ENCODE measurements around the gene DYNC1I1. TPM values are rescaled to one million over a fixed set of nuclear protein-coding genes. Genes with fewer than 3 reads are reported as not detected.

DYNC1I1 gene
- total and polyA plus RNA-seq, 2 donors (not counting 3 experiments of a cell fraction or from before 2014, with no cell fraction given): 1.8 to 3.6 TPM

DNA sequence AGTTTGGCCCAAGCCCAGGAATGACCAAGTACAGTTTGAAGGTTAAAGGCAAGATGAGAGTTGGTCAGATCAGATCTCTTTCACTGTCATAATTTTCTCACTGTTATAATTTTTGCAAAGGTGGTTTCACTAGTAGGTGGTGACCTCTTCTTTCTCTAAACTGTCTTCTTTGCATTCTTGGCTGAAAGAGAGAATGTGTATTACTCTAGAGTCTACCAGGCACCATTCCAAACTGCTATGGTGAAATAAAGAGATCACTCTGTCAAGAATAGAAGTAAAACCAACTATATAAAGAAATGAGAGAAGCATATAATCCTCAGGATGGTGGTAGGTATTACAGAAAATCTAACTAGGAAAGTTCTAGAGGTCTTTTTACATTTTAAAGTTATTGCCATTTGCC is 72.7 kb downstream of the DYNC1I1 start:
- POLR2A ChIA-PET: no interaction called here
- TF ChIP-seq POLR2A (IDR thresholded peaks at IDR 0.05; ENCODE audit: low read depth, low read length) (no peak), EZH2 (IDR thresholded peaks at IDR 0.05; ENCODE audit: borderline replicate concordance, low read depth, low read length, severe bottlenecking) (no peak), JUN (IDR thresholded peaks at IDR 0.05; ENCODE audit: borderline replicate concordance, insufficient read depth, insufficient read length, low read depth) (no peak), POLR2AphosphoS5 (IDR thresholded peaks at IDR 0.05; ENCODE audit: insufficient read depth, low read depth, low read length) (no peak), FOS (IDR thresholded peaks at IDR 0.05; ENCODE audit: borderline replicate concordance, insufficient read depth, low read length) (no peak), MYC (IDR thresholded peaks at IDR 0.05; ENCODE audit: low read depth, low read length) (no peak), GATA2 (IDR thresholded peaks at IDR 0.05; ENCODE audit: insufficient read depth, insufficient read length, low read depth, low read length) (no peak)
- TF ChIP-seq, protein P1, sequence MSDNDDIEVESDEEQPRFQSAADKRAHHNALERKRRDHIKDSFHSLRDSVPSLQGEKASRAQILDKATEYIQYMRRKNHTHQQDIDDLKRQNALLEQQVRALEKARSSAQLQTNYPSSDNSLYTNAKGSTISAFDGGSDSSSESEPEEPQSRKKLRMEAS (IDR thresholded peaks at IDR 0.05; ENCODE audit: insufficient read depth, insufficient read length): no peak
- TF ChIP-seq, protein P2, sequence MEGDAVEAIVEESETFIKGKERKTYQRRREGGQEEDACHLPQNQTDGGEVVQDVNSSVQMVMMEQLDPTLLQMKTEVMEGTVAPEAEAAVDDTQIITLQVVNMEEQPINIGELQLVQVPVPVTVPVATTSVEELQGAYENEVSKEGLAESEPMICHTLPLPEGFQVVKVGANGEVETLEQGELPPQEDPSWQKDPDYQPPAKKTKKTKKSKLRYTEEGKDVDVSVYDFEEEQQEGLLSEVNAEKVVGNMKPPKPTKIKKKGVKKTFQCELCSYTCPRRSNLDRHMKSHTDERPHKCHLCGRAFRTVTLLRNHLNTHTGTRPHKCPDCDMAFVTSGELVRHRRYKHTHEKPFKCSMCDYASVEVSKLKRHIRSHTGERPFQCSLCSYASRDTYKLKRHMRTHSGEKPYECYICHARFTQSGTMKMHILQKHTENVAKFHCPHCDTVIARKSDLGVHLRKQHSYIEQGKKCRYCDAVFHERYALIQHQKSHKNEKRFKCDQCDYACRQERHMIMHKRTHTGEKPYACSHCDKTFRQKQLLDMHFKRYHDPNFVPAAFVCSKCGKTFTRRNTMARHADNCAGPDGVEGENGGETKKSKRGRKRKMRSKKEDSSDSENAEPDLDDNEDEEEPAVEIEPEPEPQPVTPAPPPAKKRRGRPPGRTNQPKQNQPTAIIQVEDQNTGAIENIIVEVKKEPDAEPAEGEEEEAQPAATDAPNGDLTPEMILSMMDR (IDR thresholded peaks at IDR 0.05; ENCODE audit: extremely low read depth in 1 of 2, insufficient read depth in 1 of 2, low read depth in 1 of 2, low read length in 2 of 2): no peak
- Histone ChIP-seq H3K4me2 (ENCODE audit: insufficient read depth, low read length) (no peak overlapping the region), H3K9me3 (replicated peaks; ENCODE audit: control insufficient read depth, insufficient read depth, low read length) (no peaks in the 10 kb centered on the region), H3K27ac (ENCODE audit: insufficient read depth, low read depth, low read length) (no peak overlapping the region), H3K4me1 (ENCODE audit: control insufficient read depth, extremely low read depth, insufficient read depth, low read length) (no peaks in the 10 kb centered on the region), H3K9me1 (replicated peaks; ENCODE audit: control insufficient read depth, extremely low read depth, insufficient read depth, low read length) (no peaks in the 10 kb centered on the region), H3K36me3 (ENCODE audit: control insufficient read depth in 2 of 2, extremely low read depth in 1 of 2, insufficient read depth in 2 of 2, low read length in 2 of 2) (no peaks in the 10 kb centered on the region), H4K20me1 (replicated peaks; ENCODE audit: control insufficient read depth, extremely low read depth, insufficient read depth, low read length) (no peaks in the 10 kb centered on the region), H3K27me3 (ENCODE audit: control insufficient read depth in 2 of 2, insufficient read depth in 2 of 2, low read length in 2 of 2) (no peaks in the 10 kb centered on the region), H3K79me2 (ENCODE audit: control insufficient read depth, insufficient read depth, low read length) (no peaks in the 10 kb centered on the region), H3K4me3 (replicated peaks in 1 of 3; ENCODE audit: insufficient read depth in 1 of 3, low read depth in 1 of 3, low read length in 3 of 3) (no peak overlapping the region), H3K9ac (replicated peaks; ENCODE audit: extremely low read depth, insufficient read depth, low read length) (no peak overlapping the region), H2AFZ (ENCODE audit: low read depth, low read length) (no peak overlapping the region)
- intact Hi-C loops (cut with micrococcal nuclease) (no loop called here), dilution Hi-C loops (cut with MboI; ENCODE audit: extremely low pct_ligation_motif_present, low sequenced_read_pairs) (no loop called here)
- no peak for DNase-seq (ENCODE audit: low read depth, low spot score)
- CTCF ChIA-PET: no interaction called here
- BruUV-seq (replicated peaks): no TSS peak
- FAIRE-seq: no peak
